ENCODE data around the gene MAPKAPK2.

GRCh38 chr1:206672011-206672688 lies 12.6 kb upstream of the MAPKAPK2 start:
- TF ChIP-seq CTCF (IDR thresholded peaks at IDR 0.05) (no peak), POLR2A (IDR thresholded peaks at IDR 0.05) (no peak), POLR2AphosphoS5 (IDR thresholded peaks at IDR 0.05; ENCODE audit: insufficient read depth in 1 of 2, low read depth in 1 of 2) (no peak)
